WERI-Rb-1 (cell line): ENCODE measurements around the gene SLC17A9.

Source experiments
- DNase-seq: peaks from one replicate; pipeline ENCODE4 v3.0.0-alpha.2; 2020
- H3K27ac ChIP-seq: fragments of 250-450 bp; sonication (Bioruptor Pico); 2 replicates; pipeline ENCODE4 v1.5.1; 2020; ENCODE audit warnings: mild to moderate bottlenecking, moderate library complexity
- H3K27me3 ChIP-seq: fragments of 250-450 bp; sonication (Bioruptor Pico); 2 replicates; pipeline ENCODE4 v1.5.1; 2021; ENCODE audit warnings: mild to moderate bottlenecking, low read depth, moderate library complexity; ENCODE audit not compliant: insufficient read depth, severe bottlenecking
- H3K36me3 ChIP-seq: fragments of 250-450 bp; sonication (Bioruptor Pico); 2 replicates; pipeline ENCODE4 v1.5.1; 2020; ENCODE audit warnings: mild to moderate bottlenecking, moderate library complexity
- H3K4me3 ChIP-seq: 2 replicates; pipeline ENCODE4 v1.5.1; 2011; ENCODE audit warnings: low read depth, mild to moderate bottlenecking, control low read depth, low read length
- H3K9me3 ChIP-seq: fragments of 250-450 bp; sonication (Bioruptor Pico); 2 replicates; pipeline ENCODE4 v1.5.1; 2021; ENCODE audit warnings: mild to moderate bottlenecking, moderate library complexity; ENCODE audit not compliant: severe bottlenecking
- TF ChIP-seq, protein P1 (sequence below): IDR thresholded peaks from 2 replicates; pipeline ENCODE4 v1.5.1; 2011; ENCODE audit warnings: low read depth, mild to moderate bottlenecking, control low read depth, inconsistent platforms, low read length

SLC17A9 gene

GRCh38 chr20:62993856-62994494 is 41.5 kb downstream of the SLC17A9 start:
- no peaks in the 10 kb centered on the region for H3K27me3 ChIP-seq
- H3K36me3 ChIP-seq, result no peaks in the 10 kb centered on the region
- H3K4me3 ChIP-seq, result no peak overlapping the region
- peak overlapping the region; percentile 91 for H3K27ac ChIP-seq
- peak; percentile 92 for DNase-seq
- H3K9me3 ChIP-seq, result no peaks in the 10 kb centered on the region
- TF ChIP-seq, protein P1, sequence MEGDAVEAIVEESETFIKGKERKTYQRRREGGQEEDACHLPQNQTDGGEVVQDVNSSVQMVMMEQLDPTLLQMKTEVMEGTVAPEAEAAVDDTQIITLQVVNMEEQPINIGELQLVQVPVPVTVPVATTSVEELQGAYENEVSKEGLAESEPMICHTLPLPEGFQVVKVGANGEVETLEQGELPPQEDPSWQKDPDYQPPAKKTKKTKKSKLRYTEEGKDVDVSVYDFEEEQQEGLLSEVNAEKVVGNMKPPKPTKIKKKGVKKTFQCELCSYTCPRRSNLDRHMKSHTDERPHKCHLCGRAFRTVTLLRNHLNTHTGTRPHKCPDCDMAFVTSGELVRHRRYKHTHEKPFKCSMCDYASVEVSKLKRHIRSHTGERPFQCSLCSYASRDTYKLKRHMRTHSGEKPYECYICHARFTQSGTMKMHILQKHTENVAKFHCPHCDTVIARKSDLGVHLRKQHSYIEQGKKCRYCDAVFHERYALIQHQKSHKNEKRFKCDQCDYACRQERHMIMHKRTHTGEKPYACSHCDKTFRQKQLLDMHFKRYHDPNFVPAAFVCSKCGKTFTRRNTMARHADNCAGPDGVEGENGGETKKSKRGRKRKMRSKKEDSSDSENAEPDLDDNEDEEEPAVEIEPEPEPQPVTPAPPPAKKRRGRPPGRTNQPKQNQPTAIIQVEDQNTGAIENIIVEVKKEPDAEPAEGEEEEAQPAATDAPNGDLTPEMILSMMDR, result no peak

- Histone ChIP-seq H3K36me3 (peaks cover 7% of the 10 kb centered on the region; the same call in 1 of the 2 replicates), H3K27me3 (no peaks in the 10 kb centered on the region), H3K9me3 (peaks cover 3% of the 10 kb centered on the region), H3K27ac (peak overlapping the region; percentile 91), H3K4me3 (no peak overlapping the region)
- DNase-seq, result peak; percentile 43
- TF ChIP-seq, protein P1, result no peak
Measured at GRCh38 chr20:62994869-62995281, 42.4 kb downstream of the SLC17A9 start.

DNA sequence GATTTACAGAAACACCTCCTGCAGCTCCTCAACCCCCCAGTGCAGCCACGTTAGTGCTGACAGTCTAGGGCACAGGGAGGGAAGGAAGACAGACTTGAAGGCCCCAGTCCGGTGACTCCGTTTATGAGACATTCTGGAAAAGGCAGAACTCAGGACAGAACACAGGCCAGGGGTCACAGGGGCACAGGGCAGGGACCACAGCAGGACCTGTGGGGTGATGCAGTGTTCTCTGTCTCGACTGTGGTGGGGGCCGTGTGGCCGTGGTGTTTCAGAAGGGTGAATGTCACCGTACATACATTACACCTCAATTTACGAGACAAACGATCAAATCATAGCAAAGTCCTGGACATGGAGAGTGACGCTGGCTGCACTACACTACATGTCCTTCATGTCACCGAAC is 43.0 kb downstream of the SLC17A9 start:
- Histone ChIP-seq H3K36me3 (peaks cover 11% of the 10 kb centered on the region), H3K27ac (peak overlapping the region; percentile 91), H3K9me3 (peaks cover 3% of the 10 kb centered on the region), H3K27me3 (no peaks in the 10 kb centered on the region), H3K4me3 (no peak overlapping the region)
- no peak for DNase-seq
- TF ChIP-seq, protein P1, result no peak

DNA sequence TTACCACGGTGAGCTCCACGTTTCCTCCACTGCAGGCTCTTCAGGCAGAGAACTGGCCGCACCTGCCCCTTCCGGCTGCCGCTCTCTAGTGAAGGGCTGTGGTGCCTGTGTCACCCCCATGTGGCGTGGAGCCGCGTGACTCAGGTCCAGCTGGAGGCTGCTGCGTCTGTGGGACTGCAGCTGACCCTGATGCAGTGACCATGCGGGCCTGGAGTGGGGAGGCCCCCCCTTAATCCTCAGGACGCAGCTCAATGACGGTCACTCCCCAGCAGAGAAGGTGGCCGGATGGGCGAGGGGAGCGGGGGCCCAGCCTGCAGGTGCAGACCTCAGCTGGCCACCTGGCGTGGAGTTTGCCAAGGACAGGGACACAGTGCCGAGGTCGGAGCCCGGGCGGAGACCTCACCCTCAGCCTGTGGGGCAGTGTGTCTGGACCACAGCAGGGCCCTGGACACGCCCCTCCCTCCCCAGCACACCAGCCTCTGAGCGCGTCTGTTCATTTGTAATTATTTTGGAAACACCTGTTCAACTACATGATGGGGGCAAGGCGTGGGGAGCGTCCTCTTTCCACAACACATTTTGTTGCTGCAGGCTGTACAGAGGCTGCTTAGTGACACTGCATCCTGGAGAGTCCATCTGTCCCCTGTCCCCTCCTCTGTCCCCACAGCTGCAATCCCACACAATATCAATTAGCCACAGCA is 43.5 kb downstream of the SLC17A9 start:
- H3K27ac ChIP-seq, result peak overlapping the region; percentile 91
- peaks cover 11% of the 10 kb centered on the region for H3K36me3 ChIP-seq
- TF ChIP-seq, protein P1, result peak; percentile 27; the same call in 1 of the 2 replicates
- H3K9me3 ChIP-seq, result peaks cover 3% of the 10 kb centered on the region
- peak; percentile 80 for DNase-seq
- H3K4me3 ChIP-seq, result no peak overlapping the region
- H3K27me3 ChIP-seq, result no peaks in the 10 kb centered on the region

DNA sequence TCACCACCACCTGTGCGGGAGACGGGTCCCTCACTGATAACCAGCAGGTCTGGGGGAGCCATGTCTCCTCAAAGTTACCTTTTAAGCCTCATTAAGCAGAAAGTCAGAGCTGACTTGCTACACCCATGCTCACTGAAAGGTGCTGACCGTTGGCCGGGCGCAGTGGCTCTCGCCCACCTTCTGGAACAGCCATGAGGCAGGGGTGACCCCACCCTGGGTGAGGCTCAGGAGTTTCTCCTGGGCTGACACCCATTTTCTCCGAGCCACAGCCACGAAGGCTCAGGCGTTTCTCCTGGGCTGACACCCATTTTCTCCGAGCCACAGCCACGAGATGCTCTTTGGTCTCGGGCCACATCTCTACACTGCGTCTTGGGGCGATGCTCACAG is 44.1 kb downstream of the SLC17A9 start:
- Histone ChIP-seq H3K36me3 (peaks cover 11% of the 10 kb centered on the region), H3K9me3 (peaks cover 3% of the 10 kb centered on the region), H3K27me3 (no peaks in the 10 kb centered on the region), H3K27ac (peak overlapping the region; percentile 91), H3K4me3 (no peak overlapping the region)
- TF ChIP-seq, protein P1, result no peak
- DNase-seq, result no peak
